NCI-H748 (cell line): ENCODE results near the gene NOS1AP.
A peak's percentile ranks its signal among the peaks of the same experiment; 100 is the strongest.

Source experiments
- DNase-seq: peaks from one replicate; lab custom pipeline; 2025; ENCODE audit not compliant: unreplicated experiment; lab: John Stamatoyannopoulos, UW

The NOS1AP gene

GRCh38 chr1:162088281-162088969 lies 18.9 kb downstream of the NOS1AP start:
- DNase-seq, result peak; percentile 35

- DNase-seq, result no peak
These were observed 20.3 kb downstream of the NOS1AP start for GRCh38 chr1:162089748-162090147.

GRCh38 chr1:162090378-162090777 lies 20.9 kb downstream of the NOS1AP start:
- no peak for DNase-seq

- no peak for DNase-seq
These were observed 22.4 kb downstream of the NOS1AP start for GRCh38 chr1:162091681-162092524.

- DNase-seq, result no peak
These were observed 23.6 kb downstream of the NOS1AP start for GRCh38 chr1:162093095-162093494.

- no peak for DNase-seq
These were observed 24.8 kb downstream of the NOS1AP start for GRCh38 chr1:162094271-162094670.

GRCh38 chr1:162094723-162095122 lies 25.2 kb downstream of the NOS1AP start:
- DNase-seq, result no peak

- DNase-seq, result no peak
These were observed 38.4 kb downstream of the NOS1AP start for GRCh38 chr1:162107911-162108310.

GRCh38 chr1:162108426-162108825 lies 38.9 kb downstream of the NOS1AP start:
- no peak for DNase-seq

GRCh38 chr1:162110910-162111309 lies 41.4 kb downstream of the NOS1AP start:
- no peak for DNase-seq

GRCh38 chr1:162111572-162111971 lies 42.1 kb downstream of the NOS1AP start:
- DNase-seq, result no peak

- no peak for DNase-seq
These were observed 43.9 kb downstream of the NOS1AP start for GRCh38 chr1:162113419-162113818.

- no peak for DNase-seq
These were observed 47.7 kb downstream of the NOS1AP start for GRCh38 chr1:162117039-162117774.

- DNase-seq, result no peak
These were observed 48.6 kb downstream of the NOS1AP start for GRCh38 chr1:162118063-162118462.

GRCh38 chr1:162128693-162129356 lies 59.3 kb downstream of the NOS1AP start:
- no peak for DNase-seq

- DNase-seq, result no peak
These were observed 60.8 kb downstream of the NOS1AP start for GRCh38 chr1:162130308-162130707.

GRCh38 chr1:162131400-162132321 lies 62.2 kb downstream of the NOS1AP start:
- no peak for DNase-seq

GRCh38 chr1:162133566-162133965 lies 64.1 kb downstream of the NOS1AP start:
- DNase-seq, result no peak

- no peak for DNase-seq
These were observed 65.2 kb downstream of the NOS1AP start for GRCh38 chr1:162134646-162135045.

GRCh38 chr1:162135271-162135775 lies 65.8 kb downstream of the NOS1AP start:
- no peak for DNase-seq
